ENCODE results near the gene GRIN2A.

Gene GRIN2A

DNA sequence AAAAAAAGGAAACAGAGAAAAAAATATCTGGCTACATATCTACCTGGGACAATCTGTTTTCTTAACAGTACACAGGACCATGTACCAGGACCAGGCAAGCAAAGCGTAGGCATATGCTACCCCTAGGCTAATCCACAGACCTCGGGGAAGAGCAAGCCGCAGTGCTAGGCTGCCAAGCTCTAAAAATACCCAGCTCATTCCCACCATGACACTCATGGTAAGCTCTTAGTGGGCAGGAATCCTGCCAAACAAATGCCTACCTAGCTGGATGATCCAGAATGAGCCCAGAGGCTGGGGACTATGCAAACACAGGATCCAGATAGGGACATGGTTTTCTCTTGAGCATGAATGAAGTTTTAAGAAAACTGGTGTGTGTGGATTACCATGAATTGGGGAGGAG is 95.6 kb downstream of the GRIN2A start:
- no peak for DNase-seq (ENCODE audit: low read depth in 3 of 3)

DNA sequence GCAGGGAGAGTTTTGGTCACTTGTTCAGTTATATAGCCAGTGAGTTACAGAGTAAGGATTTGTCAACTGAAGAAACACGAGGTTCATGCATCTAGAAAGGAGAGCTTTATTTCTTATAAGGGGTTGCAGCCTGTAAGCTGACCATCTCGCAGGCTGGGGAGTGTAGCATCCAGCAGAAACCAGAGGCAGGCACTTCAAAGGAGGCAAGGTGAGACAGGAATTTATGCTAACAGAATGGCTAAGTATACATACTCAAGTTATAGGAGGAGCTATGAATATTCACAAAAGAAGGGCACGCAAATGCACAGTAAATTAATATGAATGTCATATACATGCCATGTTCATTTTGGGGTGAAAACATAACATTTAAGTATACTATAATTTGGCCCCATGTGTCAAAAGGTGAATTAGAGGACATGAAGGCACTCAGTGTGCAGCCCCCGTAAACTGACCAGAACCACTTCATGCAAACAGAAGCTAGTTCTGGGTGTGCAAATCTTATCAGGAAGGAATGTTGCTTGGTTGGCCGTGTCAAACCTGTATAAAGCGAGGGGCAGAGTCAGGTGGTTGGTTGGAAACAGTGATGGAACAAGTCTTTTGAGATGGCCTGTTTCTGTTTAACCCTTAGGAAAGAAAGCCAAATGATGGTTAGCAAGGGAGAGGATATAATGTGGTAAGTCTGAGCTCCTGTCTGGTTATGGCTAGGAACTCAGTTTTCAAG is 97.0 kb downstream of the GRIN2A start:
- DNase-seq (ENCODE audit: low read depth in 3 of 3): no peak

- DNase-seq (ENCODE audit: low read depth in 3 of 3): no peak
These were observed 98.9 kb downstream of the GRIN2A start for GRCh38 chr16:10083301-10083700.

DNA sequence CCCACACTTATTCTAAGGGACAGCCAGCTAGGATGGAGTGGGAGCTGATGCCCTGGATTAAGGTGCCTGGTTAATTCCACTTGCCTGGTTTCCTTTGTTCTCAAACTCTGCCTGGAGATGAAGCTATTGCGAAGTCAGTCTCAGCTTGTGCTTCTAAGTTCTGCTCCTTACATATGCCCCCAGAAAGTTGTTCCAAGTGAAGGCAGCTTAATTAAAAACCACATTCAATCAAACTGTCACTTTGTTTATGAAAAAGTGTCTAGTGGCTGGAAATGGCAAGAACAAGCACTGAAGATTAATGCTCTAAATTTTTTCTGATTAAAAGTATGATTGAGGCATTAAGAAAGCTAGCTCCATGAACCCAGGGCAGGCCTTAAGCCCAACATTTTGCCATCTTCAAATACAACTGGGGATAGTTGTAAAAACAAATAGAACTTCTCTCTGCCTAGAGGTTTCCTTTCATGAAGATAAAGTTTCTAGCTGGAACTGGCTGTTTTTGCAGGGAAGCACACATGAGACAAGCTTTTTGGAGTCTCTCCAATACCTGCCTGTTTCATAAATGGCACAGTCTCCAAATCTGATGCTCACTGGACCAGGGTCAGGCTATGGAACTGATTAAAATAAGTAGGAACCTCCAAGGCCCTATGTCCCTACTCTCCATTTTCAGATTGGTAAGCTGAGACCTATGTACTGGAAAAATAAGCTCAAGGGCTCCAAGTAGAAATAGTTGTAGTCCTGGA is 100.9 kb downstream of the GRIN2A start:
- no peak for DNase-seq (ENCODE audit: low read depth in 3 of 3)

DNA sequence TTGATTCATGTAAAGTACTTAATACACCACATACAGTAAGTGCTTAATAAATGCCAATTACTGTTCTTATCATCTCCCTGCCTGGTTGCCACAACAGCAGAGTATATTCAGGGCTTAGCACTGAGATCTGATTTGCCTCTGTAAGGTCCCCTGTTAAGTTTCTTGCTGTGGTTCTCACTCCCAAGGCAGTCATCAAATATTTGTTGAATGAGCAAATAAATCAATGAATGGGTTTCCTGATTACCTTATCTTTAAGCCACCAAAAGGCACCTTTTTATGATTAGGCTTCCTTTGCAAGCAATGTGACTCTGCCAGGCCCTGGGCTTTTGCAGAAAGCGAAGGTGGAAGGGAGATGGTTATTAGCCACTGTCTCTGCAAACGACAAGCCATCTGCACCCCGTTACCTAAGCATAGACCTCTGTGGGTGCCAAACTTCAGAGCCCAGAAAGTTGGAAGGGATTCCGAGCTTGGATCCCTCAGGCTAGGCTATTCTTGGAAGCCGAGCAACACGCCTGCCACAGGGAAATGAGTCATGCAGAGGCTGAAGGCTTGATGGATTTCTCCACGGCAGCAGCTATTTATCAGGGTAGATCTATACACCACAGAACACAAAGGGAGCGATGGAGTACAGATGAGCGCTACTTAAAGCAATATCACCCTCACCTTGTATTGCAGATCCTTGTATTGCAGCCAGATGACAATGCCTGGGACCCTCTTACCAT is 102.0 kb downstream of the GRIN2A start:
- DNase-seq (ENCODE audit: low read depth in 3 of 3): no peak

DNA sequence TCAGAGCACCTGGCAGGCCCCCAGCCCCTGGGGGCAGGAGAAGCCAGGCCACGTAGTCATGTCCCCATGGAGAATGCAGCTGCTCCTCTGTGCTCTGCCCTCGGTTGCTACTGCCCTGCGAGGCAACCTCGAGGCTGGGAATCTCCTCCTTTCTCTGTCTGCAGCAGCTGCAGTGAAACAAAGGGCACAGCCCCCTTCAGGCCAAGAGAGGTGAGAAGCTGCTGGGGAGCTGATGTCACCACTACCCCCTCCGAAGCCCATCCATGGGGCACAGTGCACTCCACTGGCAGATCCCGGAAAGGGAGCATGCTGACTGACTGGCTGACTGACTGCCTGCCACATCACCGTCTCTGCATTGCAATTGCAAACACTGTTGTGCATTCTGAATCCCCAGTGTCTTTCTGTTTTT is 103.7 kb downstream of the GRIN2A start:
- no peak for DNase-seq (ENCODE audit: low read depth in 3 of 3)

DNA sequence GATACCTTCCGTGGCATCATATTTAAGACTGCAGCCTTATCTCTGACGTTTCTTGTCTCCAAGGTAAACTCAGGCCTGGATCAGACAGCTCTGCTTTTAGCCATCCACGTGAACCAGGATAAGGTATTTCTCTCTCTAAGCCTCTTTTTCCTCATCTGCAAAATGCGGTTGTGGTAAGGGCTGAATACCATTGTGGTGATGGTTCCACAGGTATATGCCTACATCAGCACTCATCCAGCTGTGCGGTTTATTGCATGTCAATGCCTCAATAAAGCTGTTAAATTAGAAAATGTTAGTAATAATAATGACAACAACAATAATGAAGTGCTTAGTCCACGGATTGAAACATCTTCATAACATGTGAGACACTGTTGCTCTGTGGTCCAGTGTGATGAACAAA is 104.4 kb downstream of the GRIN2A start:
- no peak for DNase-seq (ENCODE audit: low read depth in 3 of 3)

GRCh38 chr16:10076037-10076436 is 106.2 kb downstream of the GRIN2A start:
- DNase-seq (ENCODE audit: low read depth in 3 of 3): no peak

- DNase-seq (ENCODE audit: low read depth in 3 of 3): no peak
These were observed 111.6 kb downstream of the GRIN2A start for GRCh38 chr16:10070591-10070990.

GRCh38 chr16:10069374-10069773 is 112.9 kb downstream of the GRIN2A start:
- DNase-seq (ENCODE audit: low read depth in 3 of 3): no peak

DNA sequence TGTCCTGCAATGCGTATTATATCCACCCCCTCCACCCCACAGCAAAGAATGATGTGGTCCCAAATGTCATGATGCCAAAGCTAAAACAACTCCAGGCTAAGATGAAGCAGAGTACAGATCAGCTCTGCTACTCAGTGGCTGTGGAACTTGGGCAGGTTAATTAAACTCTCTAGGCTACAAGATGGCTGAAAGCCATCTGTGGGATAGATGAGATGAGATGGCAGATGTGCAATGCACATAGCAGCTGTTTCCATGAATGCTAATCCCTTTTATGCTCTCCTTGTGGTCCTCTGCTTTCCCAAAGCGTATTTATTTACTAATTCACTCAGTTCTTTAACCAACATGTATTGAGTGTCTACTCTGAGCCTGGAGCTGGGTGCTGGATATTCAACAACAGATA is 114.4 kb downstream of the GRIN2A start:
- no peak for DNase-seq (ENCODE audit: low read depth in 3 of 3)

GRCh38 chr16:10067406-10067805 is 114.8 kb downstream of the GRIN2A start:
- DNase-seq (ENCODE audit: low read depth in 3 of 3): no peak

DNA sequence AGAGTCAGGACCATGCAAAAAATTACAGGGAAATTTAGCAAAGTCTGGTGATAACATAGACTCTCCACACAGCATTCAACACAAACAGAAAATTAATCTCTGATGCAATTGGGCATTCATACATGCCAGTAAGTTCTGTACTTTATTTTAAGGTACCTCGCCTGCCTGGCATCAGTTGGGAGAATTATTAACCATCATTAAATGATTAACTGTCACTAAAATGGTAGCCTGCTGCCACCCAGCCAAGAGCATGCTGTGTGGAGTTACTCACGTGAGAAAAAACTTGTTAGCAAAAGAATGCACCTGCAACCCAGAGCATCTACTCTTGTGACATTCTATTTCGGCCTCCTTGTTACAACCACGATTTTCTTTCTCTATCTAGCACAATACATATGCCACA is 117.2 kb downstream of the GRIN2A start:
- DNase-seq (ENCODE audit: low read depth in 3 of 3): no peak

DNA sequence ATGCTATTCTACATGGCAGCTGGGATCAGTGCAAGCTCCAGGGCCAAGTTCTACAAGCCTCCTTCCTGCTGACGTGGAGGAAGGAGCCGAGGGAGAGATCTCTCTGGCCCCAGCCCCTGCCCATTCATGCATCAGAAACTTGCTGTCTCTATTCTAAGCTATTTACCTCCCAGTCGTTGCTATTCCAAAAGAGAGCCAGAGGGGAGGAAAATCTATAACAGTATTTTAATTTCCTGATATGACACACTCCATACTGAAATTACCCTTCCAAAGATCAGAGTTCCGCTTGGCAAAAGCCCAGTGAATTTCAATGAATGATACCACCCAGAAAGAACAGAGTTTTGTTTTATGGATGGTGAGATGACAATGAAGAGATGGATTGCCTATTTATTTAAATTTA is 133.4 kb downstream of the GRIN2A start:
- no peak for DNase-seq (ENCODE audit: low read depth in 3 of 3)

- no peak for DNase-seq (ENCODE audit: low read depth in 3 of 3)
These were observed 136.3 kb downstream of the GRIN2A start for GRCh38 chr16:10045947-10046346.

- no peak for DNase-seq (ENCODE audit: low read depth in 3 of 3)
These were observed 136.9 kb downstream of the GRIN2A start for GRCh38 chr16:10045291-10045775.

GRCh38 chr16:10040136-10041080 is 141.8 kb downstream of the GRIN2A start:
- DNase-seq (ENCODE audit: low read depth in 3 of 3): no peak

GRCh38 chr16:10039220-10040096 is 142.8 kb downstream of the GRIN2A start:
- no peak for DNase-seq (ENCODE audit: low read depth in 3 of 3)

GRCh38 chr16:10037751-10038150 is 144.5 kb downstream of the GRIN2A start:
- DNase-seq (ENCODE audit: low read depth in 3 of 3): no peak

- DNase-seq (ENCODE audit: low read depth in 3 of 3): no peak
These were observed 145.3 kb downstream of the GRIN2A start for GRCh38 chr16:10036956-10037355.
